Lower lobe of right lung (tissue), 2 donors: ENCODE measurements around the gene PSMA7. TPM values are rescaled to one million over a fixed set of nuclear protein-coding genes. Genes with fewer than 3 reads are reported as not detected.

Experiments used
- ATAC-seq, 2 donors: fragments of 200-7000 bp; cut with Tn5 transposase; one replicate each; pipeline ENCODE4 v1.9.1; 2020 to 2022; ENCODE audit warnings: mild to moderate bottlenecking in 2 of 2, moderate library complexity in 2 of 2
- DNase-seq: peaks from one replicate; pipeline ENCODE4 v3.0.0-alpha.2; 2020
- H3K27ac ChIP-seq: fragments of 200-600 bp; one replicate; pipeline ENCODE4 v1.8.0; 2022
- H3K27me3 ChIP-seq: fragments of 200-600 bp; one replicate; pipeline ENCODE4 v1.8.0; 2022; ENCODE audit warnings: low read depth
- H3K36me3 ChIP-seq: fragments of 200-600 bp; one replicate; pipeline ENCODE4 v1.8.0; 2022; ENCODE audit warnings: mild to moderate bottlenecking
- H3K4me1 ChIP-seq: fragments of 200-600 bp; one replicate; pipeline ENCODE4 v1.8.0; 2022
- H3K4me3 ChIP-seq: fragments of 200-600 bp; one replicate; pipeline ENCODE4 v1.8.0; 2022; ENCODE audit warnings: mild to moderate bottlenecking
- H3K9me3 ChIP-seq: fragments of 200-600 bp; one replicate; pipeline ENCODE4 v1.8.0; 2022
- intact Hi-C: fragments of 100-400 bp; cut with DNase I; formaldehyde crosslinking; loops from one replicate; pipeline ENCODE4 v1.11.0; 2022
- total RNA-seq: library from RNA; stranded (reverse); fragmentation: NEBNext Ultra II Directional; extraction: Animal tissue kit (Norgen Biotek cat#: 25700); gene quantifications from one replicate; pipeline ENCODE4 v1.2.1, GENCODE V29; 2021
- TF ChIP-seq, protein P1 (sequence below): fragments of 200-600 bp; IDR thresholded peaks from one replicate; pipeline ENCODE4 v1.8.0; 2022; ENCODE audit warnings: antibody characterized with exemption, mild to moderate bottlenecking
- donor health status: DM: no; HTN: yes; CAD: no; lungs with severe emphysema.

The PSMA7 gene
- total RNA-seq, 1 donor from 2014 or later: 223 TPM

DNA sequence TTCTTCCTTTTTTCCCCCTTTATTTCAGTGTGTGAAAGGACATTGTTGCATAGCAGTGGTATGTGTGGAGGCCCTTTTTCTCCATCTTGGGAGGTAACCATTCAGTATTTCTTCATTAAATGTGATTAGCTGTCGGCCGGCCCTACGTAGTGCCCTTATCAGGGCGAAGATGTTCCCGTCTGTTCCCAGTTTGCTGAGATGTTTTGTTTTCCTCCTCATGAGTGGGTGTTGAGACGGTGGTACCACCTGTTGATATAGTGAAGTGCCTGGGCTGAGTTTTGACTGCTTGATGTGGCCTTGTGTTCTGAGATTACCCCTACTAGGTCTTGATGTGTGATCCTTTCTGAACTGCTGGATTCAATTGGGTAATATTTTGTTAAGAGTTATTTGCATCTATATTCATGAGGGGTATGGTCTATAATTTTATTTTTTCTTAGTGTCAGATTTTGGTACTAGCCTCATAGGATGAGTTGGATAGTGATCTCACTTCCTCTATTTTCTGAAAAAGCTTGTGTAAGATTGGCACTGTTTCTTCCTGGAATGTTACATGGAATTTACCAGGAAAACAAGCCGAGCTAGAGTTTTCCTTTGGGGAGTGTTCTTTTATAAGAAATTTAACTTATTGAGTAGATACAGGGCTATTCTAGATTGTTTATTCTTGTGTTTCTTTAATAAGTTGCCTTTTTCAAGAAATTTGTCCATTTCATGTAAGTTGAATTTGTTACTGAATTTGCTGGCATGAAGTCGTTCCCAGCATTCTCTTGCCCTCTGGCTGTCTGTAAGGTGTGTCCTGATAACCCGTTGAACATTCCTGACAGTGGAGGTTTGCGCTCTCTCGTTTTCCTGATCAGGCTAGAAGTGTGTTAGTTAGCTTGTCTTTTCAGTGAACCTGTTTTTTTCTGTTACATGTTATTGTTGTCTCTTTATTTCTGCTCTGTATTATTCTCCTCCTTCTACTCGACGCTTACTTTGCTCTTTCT lies 44.0 kb upstream of the PSMA7 start:
- H3K36me3 ChIP-seq: peaks cover 34% of the 10 kb centered on the region
- TF ChIP-seq, protein P1, sequence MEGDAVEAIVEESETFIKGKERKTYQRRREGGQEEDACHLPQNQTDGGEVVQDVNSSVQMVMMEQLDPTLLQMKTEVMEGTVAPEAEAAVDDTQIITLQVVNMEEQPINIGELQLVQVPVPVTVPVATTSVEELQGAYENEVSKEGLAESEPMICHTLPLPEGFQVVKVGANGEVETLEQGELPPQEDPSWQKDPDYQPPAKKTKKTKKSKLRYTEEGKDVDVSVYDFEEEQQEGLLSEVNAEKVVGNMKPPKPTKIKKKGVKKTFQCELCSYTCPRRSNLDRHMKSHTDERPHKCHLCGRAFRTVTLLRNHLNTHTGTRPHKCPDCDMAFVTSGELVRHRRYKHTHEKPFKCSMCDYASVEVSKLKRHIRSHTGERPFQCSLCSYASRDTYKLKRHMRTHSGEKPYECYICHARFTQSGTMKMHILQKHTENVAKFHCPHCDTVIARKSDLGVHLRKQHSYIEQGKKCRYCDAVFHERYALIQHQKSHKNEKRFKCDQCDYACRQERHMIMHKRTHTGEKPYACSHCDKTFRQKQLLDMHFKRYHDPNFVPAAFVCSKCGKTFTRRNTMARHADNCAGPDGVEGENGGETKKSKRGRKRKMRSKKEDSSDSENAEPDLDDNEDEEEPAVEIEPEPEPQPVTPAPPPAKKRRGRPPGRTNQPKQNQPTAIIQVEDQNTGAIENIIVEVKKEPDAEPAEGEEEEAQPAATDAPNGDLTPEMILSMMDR: no peak
- H3K27me3 ChIP-seq: no peaks in the 10 kb centered on the region
- H3K9me3 ChIP-seq: no peaks in the 10 kb centered on the region
- intact Hi-C loops: no loop called here
- peaks cover 31% of the 10 kb centered on the region for H3K4me1 ChIP-seq
- H3K27ac ChIP-seq: peak overlapping the region; percentile 2
- no peak overlapping the region for H3K4me3 ChIP-seq
- DNase-seq (no peak), ATAC-seq (no peak)

DNA sequence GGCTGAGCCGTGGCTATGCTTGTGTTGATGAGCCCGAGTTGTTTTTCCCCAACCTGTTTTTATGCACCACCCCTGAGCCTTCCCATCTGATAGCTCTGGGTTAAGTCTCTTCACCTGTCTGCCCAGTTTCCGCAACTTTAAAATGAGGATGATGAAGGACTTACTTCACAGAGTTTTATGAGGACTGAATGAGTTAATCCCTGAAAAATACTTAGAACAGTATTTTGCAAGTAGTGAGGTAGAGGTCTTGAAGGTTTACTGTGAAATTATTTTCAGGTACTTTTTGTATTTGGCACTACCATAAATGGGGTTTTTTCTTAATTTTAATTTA lies 42.9 kb upstream of the PSMA7 start:
- H3K27ac ChIP-seq: no peak overlapping the region
- intact Hi-C loops: no loop called here
- DNase-seq (no peak), ATAC-seq (no peak)
- H3K9me3 ChIP-seq: no peaks in the 10 kb centered on the region
- peaks cover 37% of the 10 kb centered on the region for H3K4me1 ChIP-seq
- H3K36me3 ChIP-seq: peaks cover 24% of the 10 kb centered on the region
- no peaks in the 10 kb centered on the region for H3K27me3 ChIP-seq
- TF ChIP-seq, protein P1: no peak
- no peak overlapping the region for H3K4me3 ChIP-seq

DNA sequence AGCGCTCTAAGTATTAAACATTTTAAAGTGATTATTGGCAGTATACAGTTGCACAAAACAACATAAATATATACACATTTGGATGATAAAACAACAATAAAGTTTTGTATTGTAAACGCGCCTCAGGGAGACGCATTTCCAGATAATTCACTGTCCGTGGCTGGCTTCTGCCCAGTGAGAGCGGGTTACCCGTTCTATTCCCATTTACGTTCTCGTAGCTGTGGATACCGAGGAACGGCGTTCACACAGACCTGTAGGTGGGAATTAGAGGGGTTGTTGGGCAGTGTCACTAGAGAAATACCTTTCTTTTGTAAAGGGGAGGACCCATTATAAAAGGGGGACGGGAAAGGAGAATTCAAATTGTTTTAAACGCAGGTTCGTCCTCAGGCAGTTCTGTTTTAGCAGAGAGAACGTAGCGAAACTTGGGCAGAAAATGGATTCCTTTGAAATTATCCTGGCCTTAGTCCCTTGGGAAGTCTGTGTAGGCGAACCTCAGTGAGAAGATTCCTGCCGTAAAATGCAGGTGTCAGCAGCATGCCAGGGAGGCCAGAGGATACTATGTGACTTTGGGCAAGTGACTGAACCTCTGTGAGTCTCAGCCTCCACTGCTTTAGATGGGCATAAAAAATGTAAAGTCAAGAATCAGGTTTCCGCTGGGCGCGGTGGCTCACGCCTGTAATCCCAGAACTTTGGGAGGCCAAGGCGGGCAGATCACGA lies 40.4 kb upstream of the PSMA7 start:
- intact Hi-C loops: no loop called here

DNA sequence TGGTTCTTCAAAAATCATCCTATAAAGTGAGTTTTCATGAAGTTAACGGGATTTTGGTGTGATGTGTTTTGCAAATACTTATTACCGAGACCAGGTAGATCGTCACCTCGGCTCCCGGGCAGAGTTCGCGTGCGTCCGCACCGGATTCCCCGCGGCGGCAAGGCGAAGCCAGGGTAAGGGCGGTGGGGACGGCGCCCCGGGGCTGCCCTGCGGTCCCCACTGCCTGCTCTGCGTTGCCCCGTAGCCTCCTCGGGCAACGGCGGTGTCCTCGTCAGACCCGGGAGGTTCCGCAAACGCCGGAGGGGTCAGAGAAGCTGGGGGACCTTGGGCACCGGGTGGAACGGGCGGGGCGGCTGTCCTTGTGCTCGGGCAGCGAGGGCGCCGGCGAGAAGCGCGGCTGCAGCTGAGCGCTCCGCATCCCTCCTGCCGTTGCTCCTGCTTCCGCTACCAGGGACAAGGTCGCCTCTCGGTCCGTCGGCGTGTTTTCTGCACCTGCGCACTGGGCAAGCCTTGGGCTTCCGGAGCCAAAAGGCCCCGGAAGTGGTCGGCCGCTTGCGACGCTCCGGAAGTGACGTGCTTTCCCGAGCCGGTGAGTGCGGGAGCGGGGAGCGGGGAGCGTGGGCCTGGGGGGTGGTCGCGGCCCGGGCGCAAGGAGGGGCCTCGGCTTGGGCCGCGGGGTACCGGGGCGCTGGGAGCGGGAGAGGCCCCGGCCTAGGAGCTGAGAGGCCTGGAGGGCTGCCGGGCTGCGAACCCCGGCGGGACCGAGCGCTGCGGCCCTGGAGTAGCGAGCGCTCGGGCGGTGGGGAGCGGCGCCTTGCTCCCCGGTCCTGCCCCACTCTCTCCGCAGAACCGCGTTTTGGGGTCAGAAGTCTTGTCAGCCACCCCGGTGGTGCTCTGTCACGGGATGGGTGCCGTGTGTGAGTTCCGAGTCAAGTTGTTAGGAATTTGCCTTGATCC lies 39.6 kb upstream of the PSMA7 start, which contains the start of gene MTG2:
TSS of gene MTG2 (plus strand) at position 560 of the 957 bp plus-strand sequence. CDS start 10,393 bp downstream, outside the sequence.
- DNase-seq (peak; percentile 97), ATAC-seq (peak; percentile 98 to 99)
- Histone ChIP-seq H3K27ac (peak within 1 kb of the TSS; percentile 96), H3K36me3 (peaks cover 16% of the 10 kb centered on the region), H3K4me1 (peaks cover 37% of the 10 kb centered on the region), H3K4me3 (peak within 1 kb of the TSS; percentile 95), H3K9me3 (no peaks in the 10 kb centered on the region), H3K27me3 (no peaks in the 10 kb centered on the region)
- TF ChIP-seq, protein P1: no peak
- intact Hi-C loops: no loop called here

More for the DNA sequence above, 40.4 kb upstream of the PSMA7 start:
- ATAC-seq (no peak), DNase-seq (no peak)
- Histone ChIP-seq H3K27ac (peak overlapping the region; percentile 96), H3K27me3 (no peaks in the 10 kb centered on the region), H3K4me3 (peak overlapping the region; percentile 95), H3K9me3 (no peaks in the 10 kb centered on the region), H3K36me3 (peaks cover 13% of the 10 kb centered on the region), H3K4me1 (peaks cover 37% of the 10 kb centered on the region)
- TF ChIP-seq, protein P1: no peak

DNA sequence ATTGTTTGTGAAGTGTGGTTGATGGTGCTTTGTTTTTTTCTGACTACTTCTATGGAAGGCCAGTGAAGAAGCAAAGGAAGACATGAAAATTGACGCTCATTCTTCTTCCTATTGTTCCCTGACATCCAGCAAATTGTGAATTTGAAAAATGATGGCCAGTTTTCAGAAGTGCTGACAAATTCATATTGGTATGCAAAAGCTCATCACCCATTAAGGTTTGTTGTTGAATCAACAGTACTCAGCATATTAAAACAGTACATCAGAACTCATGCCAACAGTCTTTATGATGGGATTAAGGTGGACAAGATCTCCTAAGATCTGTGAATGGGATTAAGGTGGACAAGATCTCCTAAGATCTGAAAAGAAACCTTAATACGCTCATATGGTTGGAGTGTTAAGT lies 38.6 kb upstream of the PSMA7 start:
- peaks cover 30% of the 10 kb centered on the region for H3K4me1 ChIP-seq
- ATAC-seq (no peak), DNase-seq (no peak)
- no peaks in the 10 kb centered on the region for H3K27me3 ChIP-seq
- intact Hi-C loops: no loop called here
- H3K4me3 ChIP-seq: peak overlapping the region; percentile 95
- H3K9me3 ChIP-seq: no peaks in the 10 kb centered on the region
- H3K36me3 ChIP-seq: peaks cover 19% of the 10 kb centered on the region
- TF ChIP-seq, protein P1: no peak
- H3K27ac ChIP-seq: no peak overlapping the region
